Activated T-cell treated with anti-CD3 and anti-CD28 coated beads, Interleukin-2, amount 50 U/mL, for 24 hours (primary cell): ENCODE data around the gene CRMP1.

Experiments
- DNase-seq: peaks from one replicate; pipeline ENCODE4 v3.0.0-alpha.2; 2020
- H3K27ac Mint-ChIP-seq: 2 replicates; pipeline ENCODE4 v1.8.0; 2020; ENCODE audit warnings: mild to moderate bottlenecking, mixed read lengths
- H3K27me3 Mint-ChIP-seq: 2 replicates; pipeline ENCODE4 v1.8.0; 2020; ENCODE audit warnings: mixed read lengths
- H3K36me3 Mint-ChIP-seq: 2 replicates; pipeline ENCODE4 v1.8.0; 2020; ENCODE audit warnings: low read depth, mixed read lengths
- H3K4me1 Mint-ChIP-seq: 2 replicates; pipeline ENCODE4 v1.8.0; 2020; ENCODE audit warnings: low read depth, mixed read lengths
- H3K4me3 Mint-ChIP-seq: 2 replicates; pipeline ENCODE4 v1.8.0; 2020; ENCODE audit warnings: mild to moderate bottlenecking, moderate library complexity, mixed read lengths
- H3K9me3 Mint-ChIP-seq: 2 replicates; pipeline ENCODE4 v1.8.0; 2020; ENCODE audit warnings: mixed read lengths

CRMP1 gene

DNA sequence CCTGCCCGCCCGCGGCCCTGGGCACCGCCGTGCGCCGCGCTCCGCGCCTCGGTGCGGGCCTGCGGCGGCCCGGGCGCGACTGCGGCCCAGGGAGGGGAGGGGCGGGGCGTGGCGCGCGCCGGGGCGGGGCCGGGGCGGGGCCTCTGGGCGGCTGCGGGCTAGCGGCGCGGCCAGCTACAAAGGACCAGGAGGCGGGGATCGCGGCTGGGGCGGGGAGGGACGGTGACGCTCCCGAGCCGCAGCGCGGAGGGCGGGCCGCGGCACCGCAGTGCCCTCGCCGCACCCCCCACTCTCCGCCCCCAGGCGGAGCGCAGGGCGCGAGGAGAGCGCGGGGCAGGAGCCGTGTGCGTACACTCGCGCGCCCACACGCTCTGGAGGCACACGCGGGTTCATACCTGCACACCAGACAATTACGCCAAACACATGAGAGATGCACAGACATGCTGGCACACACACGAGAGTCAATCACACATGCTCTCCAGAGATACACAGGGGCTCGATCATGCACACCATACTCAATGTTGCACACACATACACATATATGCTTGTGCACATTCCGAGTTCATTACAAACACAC, at the start of gene CRMP1:
TSS of gene CRMP1 (minus strand) at position 83 of the 577 bp plus-strand sequence. CDS start 117 bp downstream, outside the sequence.
- Mint-ChIP-seq H3K27me3 (peaks cover 65% of the 10 kb centered on the region), H3K27ac (no peak within 1 kb of the TSS), H3K4me1 (peaks cover 5% of the 10 kb centered on the region), H3K36me3 (no peaks in the 10 kb centered on the region), H3K4me3 (no peak within 1 kb of the TSS), H3K9me3 (peaks cover 2% of the 10 kb centered on the region)
- no peak for DNase-seq

DNA sequence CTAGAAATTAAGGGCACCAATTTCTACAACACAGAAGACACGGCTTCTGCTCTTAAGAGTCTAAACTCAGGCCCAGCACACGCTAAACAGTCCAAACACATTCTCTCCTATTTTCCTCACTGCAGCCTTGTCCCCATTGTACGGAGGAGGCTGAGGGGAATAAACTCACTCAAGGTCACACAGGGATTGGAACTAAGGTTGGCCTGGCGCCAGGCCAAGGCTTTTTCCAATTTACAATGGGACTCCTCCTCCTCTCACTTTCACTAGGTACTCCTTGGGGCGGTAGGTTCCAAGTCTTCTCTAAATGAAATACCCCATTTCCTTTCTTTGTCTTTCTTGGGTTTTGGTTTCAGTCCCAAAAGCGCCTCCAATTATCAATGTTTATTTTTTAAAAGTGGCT, 48.7 kb upstream of the CRMP1 start:
- no peaks in the 10 kb centered on the region for H3K4me1 Mint-ChIP-seq
- peaks cover 5% of the 10 kb centered on the region for H3K9me3 Mint-ChIP-seq
- no peak overlapping the region for H3K27ac Mint-ChIP-seq
- no peak for DNase-seq
- H3K36me3 Mint-ChIP-seq = no peaks in the 10 kb centered on the region
- H3K4me3 Mint-ChIP-seq = no peak overlapping the region
- no peaks in the 10 kb centered on the region for H3K27me3 Mint-ChIP-seq

GRCh38 chr4:5940470-5941203, 47.8 kb upstream of the CRMP1 start:
- Mint-ChIP-seq H3K9me3 (peaks cover 5% of the 10 kb centered on the region), H3K27ac (no peak overlapping the region)

DNA sequence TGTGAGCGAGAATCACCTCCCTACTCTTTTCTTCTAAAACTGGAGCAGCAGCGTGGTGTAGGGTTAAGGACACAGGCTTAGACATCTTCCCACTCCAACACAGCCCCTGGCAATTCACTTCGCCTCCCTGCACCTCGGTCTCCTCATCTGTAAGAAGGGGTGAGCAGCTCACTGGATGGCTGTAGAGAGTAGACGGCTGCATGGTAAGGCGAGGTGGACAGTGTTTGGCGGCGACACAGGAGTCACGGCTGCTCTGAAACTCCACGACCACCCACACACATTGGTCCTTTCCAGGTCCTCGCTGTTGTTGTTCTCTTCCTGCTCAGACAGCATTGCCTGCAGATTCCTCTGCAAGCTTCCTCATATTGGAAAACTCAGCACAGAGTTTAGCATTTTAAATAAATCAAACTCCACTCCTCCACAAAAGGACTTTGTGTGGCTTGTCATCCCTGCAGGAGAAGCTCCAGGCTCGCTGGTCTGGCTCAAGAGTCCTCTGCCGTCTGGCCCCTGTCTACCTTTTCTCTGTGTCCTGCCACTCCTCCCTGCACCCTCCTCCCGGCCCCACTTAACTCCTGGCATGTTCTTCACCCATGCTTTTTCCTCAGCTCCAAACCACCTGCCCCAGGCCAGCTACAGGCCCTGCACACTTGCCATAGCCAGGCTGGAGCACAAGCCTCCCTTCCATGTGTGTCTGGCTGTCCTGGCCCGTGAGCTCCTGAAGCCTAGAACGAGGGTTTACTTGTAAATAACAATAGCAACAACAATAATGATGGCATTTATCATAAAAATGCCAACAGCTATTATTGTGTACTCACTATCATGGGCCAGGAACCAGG, 41.3 kb upstream of the CRMP1 start:
- Mint-ChIP-seq H3K4me1 (no peaks in the 10 kb centered on the region), H3K27me3 (peaks cover 6% of the 10 kb centered on the region), H3K36me3 (no peaks in the 10 kb centered on the region), H3K9me3 (no peaks in the 10 kb centered on the region), H3K27ac (no peak overlapping the region), H3K4me3 (no peak overlapping the region)
- DNase-seq = no peak

More at GRCh38 chr4:5940470-5941203, 47.8 kb upstream of the CRMP1 start:
- no peaks in the 10 kb centered on the region for H3K27me3 Mint-ChIP-seq
- H3K36me3 Mint-ChIP-seq = no peaks in the 10 kb centered on the region
- no peaks in the 10 kb centered on the region for H3K4me1 Mint-ChIP-seq
- no peak overlapping the region for H3K4me3 Mint-ChIP-seq
- DNase-seq = no peak

DNA sequence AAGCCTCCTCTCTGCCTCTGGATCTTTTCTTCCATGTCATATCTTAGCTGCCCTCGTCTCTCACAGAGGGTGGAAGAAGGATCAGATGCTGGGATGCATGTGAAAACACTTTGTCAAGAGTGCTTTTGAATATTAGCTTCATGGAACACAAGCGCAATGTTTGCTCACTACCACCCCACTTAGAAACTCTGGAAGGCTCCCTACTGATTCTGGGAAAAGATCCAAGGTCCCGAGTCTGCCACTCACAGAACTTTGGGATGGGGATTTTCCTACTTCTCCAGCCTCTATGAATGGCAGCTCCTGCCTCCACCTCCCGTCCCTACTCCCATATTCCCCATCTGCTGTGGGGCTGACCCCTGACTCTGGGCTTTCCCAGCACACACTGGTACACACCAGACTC, 40.2 kb upstream of the CRMP1 start:
- Mint-ChIP-seq H3K27ac (no peak overlapping the region), H3K4me3 (no peak overlapping the region), H3K4me1 (no peaks in the 10 kb centered on the region), H3K27me3 (peaks cover 6% of the 10 kb centered on the region), H3K9me3 (no peaks in the 10 kb centered on the region), H3K36me3 (no peaks in the 10 kb centered on the region)
- no peak for DNase-seq

DNA sequence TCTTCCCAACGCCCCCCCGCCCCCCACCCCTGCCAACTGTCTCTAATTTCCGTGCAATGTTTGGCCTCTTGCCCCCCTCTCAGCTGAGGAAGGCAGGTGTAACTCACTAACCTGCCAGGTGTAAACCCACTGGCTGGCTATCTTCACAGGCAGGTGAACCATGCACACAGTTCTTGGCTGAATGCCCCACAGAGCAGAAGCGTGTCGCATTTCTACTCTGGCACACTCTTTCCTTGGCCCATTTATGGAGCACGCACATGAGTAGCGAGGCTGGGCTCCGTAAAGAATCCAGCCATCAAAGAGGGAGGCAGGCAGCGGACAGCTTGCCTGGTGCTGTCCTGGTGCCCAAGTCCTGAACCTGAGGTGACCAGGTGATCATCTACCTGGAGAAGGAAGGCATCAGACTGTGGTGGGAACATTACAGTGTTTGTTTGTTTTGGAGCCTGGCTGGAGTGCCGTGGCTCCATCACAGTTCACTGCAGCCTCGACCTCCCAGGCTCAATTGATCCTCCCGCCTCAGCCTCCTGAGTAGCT, 39.2 kb upstream of the CRMP1 start:
- Mint-ChIP-seq H3K27ac (no peak overlapping the region), H3K36me3 (no peaks in the 10 kb centered on the region), H3K9me3 (no peaks in the 10 kb centered on the region), H3K4me3 (no peak overlapping the region), H3K27me3 (peaks cover 10% of the 10 kb centered on the region), H3K4me1 (no peaks in the 10 kb centered on the region)
- DNase-seq = no peak

DNA sequence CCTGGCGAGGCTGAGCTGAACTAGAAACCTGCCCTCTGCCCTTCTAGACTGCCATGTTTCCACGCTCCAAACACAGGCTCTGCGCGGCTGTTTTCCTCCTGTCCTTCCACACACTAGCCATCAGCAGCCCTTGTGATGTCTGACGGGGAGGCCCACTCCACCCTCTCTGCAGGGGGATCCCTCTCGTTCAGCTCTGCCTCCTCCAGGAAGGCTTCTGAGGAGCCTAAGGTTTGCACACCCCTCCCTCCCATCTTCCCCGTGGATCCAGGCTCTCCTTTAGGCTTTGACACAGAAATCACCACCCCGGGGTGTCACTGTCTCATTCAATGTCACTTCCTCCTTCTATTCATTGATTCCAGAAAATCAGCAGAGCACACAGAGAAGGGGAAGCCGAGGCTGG, 38.6 kb upstream of the CRMP1 start:
- DNase-seq = no peak
- Mint-ChIP-seq H3K27ac (no peak overlapping the region), H3K9me3 (no peaks in the 10 kb centered on the region), H3K36me3 (no peaks in the 10 kb centered on the region), H3K4me3 (no peak overlapping the region), H3K27me3 (peaks cover 10% of the 10 kb centered on the region), H3K4me1 (no peaks in the 10 kb centered on the region)

DNA sequence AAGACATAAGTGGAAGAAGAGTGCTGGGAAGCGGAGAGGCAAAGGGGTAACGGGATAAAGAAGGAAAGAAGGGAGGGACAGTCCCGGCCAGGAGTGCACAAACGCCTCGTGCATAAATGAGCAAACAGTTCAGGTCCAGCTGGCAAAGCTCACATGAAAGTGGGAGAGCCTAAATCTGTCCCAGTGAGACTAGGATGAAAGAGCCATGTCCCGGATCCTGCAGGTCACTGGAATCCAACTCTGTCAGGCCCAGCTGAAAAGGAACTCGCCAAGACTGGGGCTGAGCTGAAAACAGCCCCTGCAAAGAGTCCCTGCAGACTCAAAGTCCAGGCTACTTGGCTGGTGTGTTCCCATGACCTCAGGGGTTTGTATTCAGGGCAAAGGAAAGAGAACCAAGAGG, 38.0 kb upstream of the CRMP1 start:
- no peaks in the 10 kb centered on the region for H3K36me3 Mint-ChIP-seq
- H3K27me3 Mint-ChIP-seq = peaks cover 10% of the 10 kb centered on the region
- no peak overlapping the region for H3K27ac Mint-ChIP-seq
- DNase-seq = no peak
- H3K4me1 Mint-ChIP-seq = no peaks in the 10 kb centered on the region
- no peaks in the 10 kb centered on the region for H3K9me3 Mint-ChIP-seq
- H3K4me3 Mint-ChIP-seq = no peak overlapping the region

DNA sequence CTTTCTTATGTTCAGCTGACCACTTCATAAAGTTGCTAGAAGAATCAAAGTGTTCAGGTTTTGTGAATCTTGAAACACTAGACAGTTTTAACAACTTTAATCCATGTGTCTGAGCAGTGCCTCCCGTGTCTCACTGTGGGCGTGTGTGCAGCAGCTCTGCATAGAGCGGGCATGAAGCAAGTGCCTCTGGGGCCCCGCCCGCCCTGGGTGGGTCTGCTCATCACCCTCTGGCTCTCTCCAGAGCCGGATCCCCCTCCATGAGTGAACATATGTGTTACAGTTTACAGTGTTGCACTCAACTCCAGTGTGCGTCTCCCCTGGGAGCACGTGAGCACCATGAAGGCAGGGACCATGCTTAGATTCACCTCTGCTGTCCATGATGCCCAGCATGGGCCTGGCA, 37.6 kb upstream of the CRMP1 start:
- Mint-ChIP-seq H3K27ac (no peak overlapping the region), H3K4me1 (no peaks in the 10 kb centered on the region), H3K27me3 (peaks cover 10% of the 10 kb centered on the region), H3K9me3 (no peaks in the 10 kb centered on the region), H3K4me3 (no peak overlapping the region), H3K36me3 (no peaks in the 10 kb centered on the region)
- no peak for DNase-seq

GRCh38 chr4:5928844-5929420, 36.0 kb upstream of the CRMP1 start:
- H3K9me3 Mint-ChIP-seq = no peaks in the 10 kb centered on the region
- no peak for DNase-seq
- H3K4me3 Mint-ChIP-seq = no peak overlapping the region
- peaks cover 13% of the 10 kb centered on the region for H3K27me3 Mint-ChIP-seq
- no peaks in the 10 kb centered on the region for H3K4me1 Mint-ChIP-seq
- no peaks in the 10 kb centered on the region for H3K36me3 Mint-ChIP-seq
- no peak overlapping the region for H3K27ac Mint-ChIP-seq

DNA sequence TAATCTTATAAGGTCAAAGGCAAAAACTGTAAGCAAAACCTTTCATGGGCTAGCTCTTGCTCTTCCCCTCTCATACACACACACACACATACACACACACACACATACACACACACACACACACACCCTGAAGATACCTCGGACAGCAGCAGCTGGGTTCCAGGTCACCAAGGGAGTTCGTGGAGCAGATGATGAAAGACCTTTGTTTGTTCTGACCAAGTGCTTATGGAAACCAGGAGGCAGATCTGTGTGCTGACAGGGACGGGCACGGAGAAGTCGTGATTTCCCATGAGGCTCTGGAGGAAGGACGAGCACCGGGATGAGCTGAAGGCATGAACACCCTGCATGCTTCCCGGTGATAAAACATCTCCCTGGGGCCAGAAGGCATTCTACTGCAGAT, 35.4 kb upstream of the CRMP1 start:
- Mint-ChIP-seq H3K4me1 (no peaks in the 10 kb centered on the region), H3K4me3 (no peak overlapping the region)

DNA sequence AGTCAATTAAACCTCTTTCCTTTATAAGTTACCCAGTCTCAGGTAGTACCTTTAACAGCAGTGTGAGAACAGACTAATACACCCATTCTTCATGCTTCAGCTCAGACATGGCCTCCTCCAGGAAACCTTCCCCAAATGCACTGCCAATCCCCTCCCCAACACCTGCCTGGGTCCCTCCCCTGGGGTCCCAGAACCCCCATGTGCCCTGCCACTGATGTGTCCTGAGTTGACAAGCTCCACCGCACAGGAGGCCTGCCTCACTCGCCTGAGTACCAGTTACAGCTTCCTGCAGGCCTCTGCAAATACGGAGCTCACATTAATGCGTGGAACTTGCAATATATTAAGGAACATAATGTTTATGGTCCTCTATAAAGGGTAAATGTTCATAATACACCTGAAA, 34.9 kb upstream of the CRMP1 start:
- DNase-seq = no peak
- Mint-ChIP-seq H3K27ac (no peak overlapping the region), H3K9me3 (no peaks in the 10 kb centered on the region), H3K36me3 (no peaks in the 10 kb centered on the region), H3K4me3 (no peak overlapping the region), H3K27me3 (peaks cover 10% of the 10 kb centered on the region), H3K4me1 (no peaks in the 10 kb centered on the region)

More for the DNA sequence above, 35.4 kb upstream of the CRMP1 start:
- Mint-ChIP-seq H3K9me3 (no peaks in the 10 kb centered on the region), H3K36me3 (no peaks in the 10 kb centered on the region), H3K27ac (no peak overlapping the region), H3K27me3 (peaks cover 12% of the 10 kb centered on the region)
- DNase-seq = no peak

- Mint-ChIP-seq H3K4me3 (no peak overlapping the region), H3K36me3 (no peaks in the 10 kb centered on the region), H3K9me3 (no peaks in the 10 kb centered on the region), H3K4me1 (no peaks in the 10 kb centered on the region), H3K27me3 (peaks cover 10% of the 10 kb centered on the region), H3K27ac (no peak overlapping the region)
- DNase-seq = no peak
These were observed 34.2 kb upstream of the CRMP1 start for GRCh38 chr4:5927116-5927515.

GRCh38 chr4:5926598-5926997, 33.7 kb upstream of the CRMP1 start:
- H3K9me3 Mint-ChIP-seq = no peaks in the 10 kb centered on the region
- H3K27me3 Mint-ChIP-seq = peaks cover 10% of the 10 kb centered on the region
- no peaks in the 10 kb centered on the region for H3K4me1 Mint-ChIP-seq
- DNase-seq = no peak
- H3K4me3 Mint-ChIP-seq = no peak overlapping the region
- H3K36me3 Mint-ChIP-seq = no peaks in the 10 kb centered on the region
- no peak overlapping the region for H3K27ac Mint-ChIP-seq
